H9 (cell line): ENCODE measurements around the gene SNRNP200. TPM values are rescaled to one million over a fixed set of nuclear protein-coding genes. Genes with fewer than 3 reads are reported as not detected.
A peak's percentile ranks its signal among the peaks of the same experiment; 100 is the strongest.

Source experiments
- DNase-seq: peaks from one replicate; pipeline ENCODE4 v3.0.0-alpha.2; 2017
- H2AFZ ChIP-seq: one replicate; pipeline ENCODE4 v1.6.1; 2013; ENCODE audit warnings: mild to moderate bottlenecking, low read length, control low read depth, moderate library complexity
- H2AK5ac ChIP-seq: 2 replicates; pipeline ENCODE4 v1.6.1; 2013; ENCODE audit warnings: low read length, control low read depth, mixed read lengths; ENCODE audit not compliant: insufficient read length
- H2BK120ac ChIP-seq: one replicate; pipeline ENCODE4 v1.6.1; 2013; ENCODE audit warnings: low read depth, mild to moderate bottlenecking, low read length, control low read depth, inconsistent platforms; ENCODE audit not compliant: poor library complexity, severe bottlenecking
- H2BK12ac ChIP-seq: 2 replicates; pipeline ENCODE4 v1.6.1; 2013; ENCODE audit warnings: low read length, control low read depth, mixed read lengths, low read depth; ENCODE audit not compliant: insufficient read length
- H2BK15ac ChIP-seq: 2 replicates; pipeline ENCODE4 v1.6.1; 2013; ENCODE audit warnings: low read depth, low read length, control low read depth
- H2BK20ac ChIP-seq: one replicate; pipeline ENCODE4 v1.6.1; 2013; ENCODE audit warnings: low read depth, mild to moderate bottlenecking, low read length, control low read depth, inconsistent platforms; ENCODE audit not compliant: poor library complexity, severe bottlenecking
- H2BK5ac ChIP-seq: 2 replicates; pipeline ENCODE4 v1.6.1; 2013; ENCODE audit warnings: low read length, control low read depth, mixed read lengths; ENCODE audit not compliant: insufficient read length
- H3K14ac ChIP-seq: 2 replicates; pipeline ENCODE4 v1.6.1; 2013; ENCODE audit warnings: low read length, control low read depth; ENCODE audit not compliant: insufficient read depth
- H3K18ac ChIP-seq: 2 replicates; pipeline ENCODE4 v1.6.1; 2013; ENCODE audit warnings: low read depth, mild to moderate bottlenecking, mixed read lengths, low read length, control low read depth; ENCODE audit not compliant: insufficient read length
- H3K23ac ChIP-seq: 2 replicates; pipeline ENCODE4 v1.6.1; 2013; ENCODE audit warnings: low read length, control low read depth, mixed read lengths, low read depth; ENCODE audit not compliant: insufficient read length
- H3K23me2 ChIP-seq: 2 replicates; pipeline ENCODE4 v1.6.1; 2013; ENCODE audit warnings: low read depth, mild to moderate bottlenecking, mixed read lengths, low read length, control low read depth; ENCODE audit not compliant: insufficient read length, poor library complexity, severe bottlenecking
- H3K27ac ChIP-seq: 2 replicates; pipeline ENCODE4 v1.5.1; 2013; ENCODE audit warnings: low read length, control low read depth, mixed read lengths, low read depth; ENCODE audit not compliant: insufficient read length
- H3K27me3 ChIP-seq: 2 replicates; pipeline ENCODE4 v1.6.1; 2013; ENCODE audit warnings: low read length, control low read depth, inconsistent platforms; ENCODE audit not compliant: insufficient read depth
- H3K4ac ChIP-seq: 2 replicates; pipeline ENCODE4 v1.6.1; 2013; ENCODE audit warnings: low read depth, mild to moderate bottlenecking, control low read depth, inconsistent platforms, low read length, moderate library complexity
- H3K4me1 ChIP-seq: 2 replicates; pipeline ENCODE4 v1.6.1; 2013; ENCODE audit warnings: low read length, control low read depth, inconsistent platforms; ENCODE audit not compliant: insufficient read depth
- H3K4me2 ChIP-seq: 2 replicates; pipeline ENCODE4 v1.6.1; 2013; ENCODE audit warnings: low read length, control low read depth, mixed read lengths; ENCODE audit not compliant: insufficient read length, insufficient read depth
- H3K56ac ChIP-seq: 2 replicates; pipeline ENCODE4 v1.6.1; 2013; ENCODE audit warnings: low read depth, mild to moderate bottlenecking, mixed read lengths, low read length, control low read depth; ENCODE audit not compliant: insufficient read length
- H3K79me1 ChIP-seq: 2 replicates; pipeline ENCODE4 v1.6.1; 2013; ENCODE audit warnings: low read depth, mild to moderate bottlenecking, moderate library complexity, low read length, control low read depth, inconsistent platforms; ENCODE audit not compliant: insufficient read depth, poor library complexity, severe bottlenecking
- H3K79me2 ChIP-seq: 2 replicates; pipeline ENCODE4 v1.6.1; 2013; ENCODE audit warnings: low read length, control low read depth, inconsistent platforms; ENCODE audit not compliant: insufficient read depth
- H3K9ac ChIP-seq: 2 replicates; pipeline ENCODE4 v1.6.1; 2013; ENCODE audit warnings: low read length, control low read depth, mixed read lengths; ENCODE audit not compliant: insufficient read length; ENCODE audit errors: extremely low read depth
- H3K9me3 ChIP-seq: one replicate; pipeline ENCODE4 v1.6.1; 2013; ENCODE audit warnings: low read depth, low read length, inconsistent platforms; ENCODE audit not compliant: control insufficient read depth
- H3T11ph ChIP-seq: one replicate; pipeline ENCODE4 v1.6.1; 2013; ENCODE audit warnings: mild to moderate bottlenecking, low read length, control low read depth, inconsistent platforms
- H4K20me1 ChIP-seq: one replicate; pipeline ENCODE4 v1.6.1; 2013; ENCODE audit not compliant: control insufficient read depth, insufficient read length, insufficient read depth
- H4K5ac ChIP-seq: 2 replicates; pipeline ENCODE4 v1.6.1; 2013; ENCODE audit warnings: low read depth, mild to moderate bottlenecking, mixed read lengths, low read length, control low read depth; ENCODE audit not compliant: insufficient read length
- H4K8ac ChIP-seq: replicated peaks from 2 replicates; pipeline ENCODE4 v1.6.1; 2013; ENCODE audit warnings: low read length, control low read depth, mixed read lengths, low read depth; ENCODE audit not compliant: insufficient read length
- H4K91ac ChIP-seq: 2 replicates; pipeline ENCODE4 v1.6.1; 2013; ENCODE audit warnings: low read depth, mild to moderate bottlenecking, moderate library complexity, mixed read lengths, low read length, control low read depth; ENCODE audit not compliant: insufficient read length
- H3K27ac Mint-ChIP-seq, 3 experiments: 2 replicates in 2 of 3; 3 replicates in 1 of 3; pipeline ENCODE4 v1.8.0; 2020 to 2021; ENCODE audit warnings: mixed read lengths in 3 of 3, mild to moderate bottlenecking in 1 of 3, moderate library complexity in 1 of 3
- H3K27me3 Mint-ChIP-seq: 2 replicates; pipeline ENCODE4 v1.8.0; 2021; ENCODE audit warnings: low read depth, mild to moderate bottlenecking, moderate library complexity, mixed read lengths
- H3K36me3 Mint-ChIP-seq, 3 experiments: 2 replicates in 2 of 3; 3 replicates in 1 of 3; pipeline ENCODE4 v1.8.0; 2020 to 2021; ENCODE audit warnings: low read depth in 3 of 3, mixed read lengths in 3 of 3; ENCODE audit not compliant: insufficient read depth in 1 of 3
- H3K4me1 Mint-ChIP-seq, 2 experiments: 2 replicates each; pipeline ENCODE4 v1.8.0; 2020; ENCODE audit warnings: mixed read lengths in 2 of 2
- H3K4me3 Mint-ChIP-seq, 2 experiments: 2 replicates in 1 of 2; 3 replicates in 1 of 2; pipeline ENCODE4 v1.8.0; 2020 to 2021; ENCODE audit warnings: mild to moderate bottlenecking in 2 of 2, mixed read lengths in 2 of 2, moderate library complexity in 1 of 2
- H3K9me3 Mint-ChIP-seq, 2 experiments: 2 replicates in 1 of 2; 3 replicates in 1 of 2; pipeline ENCODE4 v1.8.0; 2020; ENCODE audit warnings: mild to moderate bottlenecking in 2 of 2, mixed read lengths in 2 of 2, moderate library complexity in 1 of 2
- WGBS: extraction: QIAGEN DNeasy Blood & Tissue Kit; methylation state at CpG from one replicate; pipeline ENCODE4 v1.1.7; 2013; ENCODE audit warnings: missing lambda C conversion rate, low lambda C conversion rate, mixed read lengths; ENCODE audit not compliant: insufficient read length; ENCODE audit errors: extremely low coverage; 5-methylcytosine and 5-hydroxymethylcytosine counted together
- total RNA-seq: library from RNA; stranded (reverse); gene quantifications from 2 replicates; pipeline ENCODE4 v1.2.1, GENCODE V29; 2021
- TF ChIP-seq, protein P1 (sequence below): fragments of 200-600 bp; sonication (generic); conservative IDR thresholded peaks from 3 replicates; pipeline ENCODE4 v1.8.0; 2021; ENCODE audit warnings: antibody characterized with exemption, mild to moderate bottlenecking

SNRNP200 gene
- total RNA-seq, 1 experiment from 2014 or later = 215 TPM

DNA sequence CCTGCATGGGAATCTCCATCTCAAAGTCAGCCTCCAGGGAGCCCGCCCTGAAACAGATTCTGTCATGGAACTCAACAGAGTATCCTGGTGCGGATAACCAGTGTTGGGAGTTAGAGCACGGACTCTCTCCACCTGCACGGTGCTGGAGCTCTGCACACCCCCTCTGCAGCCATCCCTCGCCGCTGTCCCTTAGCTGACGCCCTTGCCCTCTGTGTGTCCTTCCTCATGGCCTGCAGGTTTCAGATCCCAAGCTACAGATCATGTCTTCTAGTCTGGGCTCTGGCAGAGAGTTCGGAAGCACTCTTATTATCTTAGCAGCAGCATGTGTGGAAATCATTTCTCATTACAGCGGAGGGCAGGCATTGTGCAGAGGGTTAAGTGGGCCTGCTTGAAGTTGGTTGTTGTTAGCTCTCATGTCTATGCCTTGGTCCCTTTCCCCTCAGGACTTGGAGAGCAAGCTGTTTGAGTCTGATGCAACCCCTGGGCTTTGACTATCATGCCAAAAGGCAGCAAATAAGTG, 65.5 kb downstream of the SNRNP200 start:
- H3K27ac Mint-ChIP-seq = peak overlapping the region in 2 of 3 experiments; percentile 9 to 11; a peak in 4 of 7 replicates
- TF ChIP-seq, protein P1, sequence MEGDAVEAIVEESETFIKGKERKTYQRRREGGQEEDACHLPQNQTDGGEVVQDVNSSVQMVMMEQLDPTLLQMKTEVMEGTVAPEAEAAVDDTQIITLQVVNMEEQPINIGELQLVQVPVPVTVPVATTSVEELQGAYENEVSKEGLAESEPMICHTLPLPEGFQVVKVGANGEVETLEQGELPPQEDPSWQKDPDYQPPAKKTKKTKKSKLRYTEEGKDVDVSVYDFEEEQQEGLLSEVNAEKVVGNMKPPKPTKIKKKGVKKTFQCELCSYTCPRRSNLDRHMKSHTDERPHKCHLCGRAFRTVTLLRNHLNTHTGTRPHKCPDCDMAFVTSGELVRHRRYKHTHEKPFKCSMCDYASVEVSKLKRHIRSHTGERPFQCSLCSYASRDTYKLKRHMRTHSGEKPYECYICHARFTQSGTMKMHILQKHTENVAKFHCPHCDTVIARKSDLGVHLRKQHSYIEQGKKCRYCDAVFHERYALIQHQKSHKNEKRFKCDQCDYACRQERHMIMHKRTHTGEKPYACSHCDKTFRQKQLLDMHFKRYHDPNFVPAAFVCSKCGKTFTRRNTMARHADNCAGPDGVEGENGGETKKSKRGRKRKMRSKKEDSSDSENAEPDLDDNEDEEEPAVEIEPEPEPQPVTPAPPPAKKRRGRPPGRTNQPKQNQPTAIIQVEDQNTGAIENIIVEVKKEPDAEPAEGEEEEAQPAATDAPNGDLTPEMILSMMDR = no peak

More for the DNA sequence above, 65.5 kb downstream of the SNRNP200 start:
- Histone ChIP-seq H4K8ac (no peak overlapping the region), H2BK20ac (no peak overlapping the region), H3K27ac (no peak overlapping the region), H3K23ac (no peak overlapping the region), H3K23me2 (no peaks in the 10 kb centered on the region), H2BK5ac (no peak overlapping the region), H3K79me2 (no peaks in the 10 kb centered on the region), H3K4ac (no peak overlapping the region), H3K79me1 (no peaks in the 10 kb centered on the region), H4K5ac (no peak overlapping the region), H3K14ac (no peak overlapping the region), H3T11ph (no peak overlapping the region), H2BK12ac (no peak overlapping the region), H3K9ac (no peak overlapping the region), H3K9me3 (no peaks in the 10 kb centered on the region), H2AFZ (no peak overlapping the region), H3K27me3 (no peaks in the 10 kb centered on the region), H3K56ac (no peak overlapping the region), H2AK5ac (no peak overlapping the region), H4K20me1 (no peaks in the 10 kb centered on the region), H2BK120ac (no peak overlapping the region), H3K4me1 (no peaks in the 10 kb centered on the region), H3K18ac (no peak overlapping the region), H4K91ac (no peak overlapping the region), H3K4me2 (no peak overlapping the region), H2BK15ac (no peak overlapping the region)
- WGBS = no CpG with 5 or more reads among the region's 9 CpGs
- Mint-ChIP-seq H3K4me3 (no peak overlapping the region; a peak in 1 of 5 replicates), H3K4me1 (peaks cover 9% of the 10 kb centered on the region in 2 experiments), H3K27me3 (no peaks in the 10 kb centered on the region), H3K36me3 (no peaks in the 10 kb centered on the region), H3K9me3 (no peaks in the 10 kb centered on the region)
- DNase-seq = no peak
